Colon (tissue), 2 donors: ENCODE data around the gene POFUT1.
"Not testable (repeated sequence)": the region's sequence is repeated elsewhere in the genome, so short reads cannot be mapped to it uniquely, and the experiment has no call there.

Source experiments
- FAIRE-seq: peaks from 2 replicates; lab custom pipeline; 2012; peaks lifted over from hg19 to GRCh38; lab: Jason Lieb, UNC
- donor health status: control.
- donor health status: control.

Gene POFUT1

GRCh38 chr20:32207626-32208498 is at the start of gene POFUT1, which contains the start of gene PLAGL2:
Gene POFUT1 (plus strand): TSS chr20:32207880. CDS start chr20:32207942, 62 bp downstream.
Gene PLAGL2 (minus strand): TSS chr20:32207743. CDS start chr20:32202178, 5,565 bp downstream.
- no peak for FAIRE-seq

GRCh38 chr20:32158351-32158750 is 49.3 kb upstream of the POFUT1 start:
- no peak for FAIRE-seq

GRCh38 chr20:32158943-32159660 is 48.6 kb upstream of the POFUT1 start:
- no peak for FAIRE-seq

GRCh38 chr20:32159766-32160221 is 47.9 kb upstream of the POFUT1 start:
- FAIRE-seq = no peak

- no peak for FAIRE-seq
These were observed 47.3 kb upstream of the POFUT1 start for GRCh38 chr20:32160341-32160740.

- no peak for FAIRE-seq
These were observed 45.3 kb upstream of the POFUT1 start for GRCh38 chr20:32162351-32162750.

GRCh38 chr20:32163951-32164350 is 43.7 kb upstream of the POFUT1 start:
- no peak for FAIRE-seq

GRCh38 chr20:32164984-32165735 is 42.5 kb upstream of the POFUT1 start:
- FAIRE-seq = no peak

GRCh38 chr20:32165836-32166545 is 41.7 kb upstream of the POFUT1 start:
- FAIRE-seq = no peak

GRCh38 chr20:32167552-32167951 is 40.1 kb upstream of the POFUT1 start:
- FAIRE-seq = no peak

- no peak for FAIRE-seq
These were observed 39.3 kb upstream of the POFUT1 start for GRCh38 chr20:32168184-32168910.

- not testable (repeated sequence) for FAIRE-seq
These were observed 30.0 kb upstream of the POFUT1 start for GRCh38 chr20:32177696-32178095.

GRCh38 chr20:32179515-32179914 is 28.2 kb upstream of the POFUT1 start:
- FAIRE-seq = no peak

- FAIRE-seq = no peak
These were observed 27.7 kb upstream of the POFUT1 start for GRCh38 chr20:32179934-32180333.

GRCh38 chr20:32181606-32182005 is 26.1 kb upstream of the POFUT1 start:
- FAIRE-seq = no peak

- FAIRE-seq = no peak
These were observed 23.6 kb upstream of the POFUT1 start for GRCh38 chr20:32183947-32184635.

- FAIRE-seq = no peak
These were observed 22.6 kb upstream of the POFUT1 start for GRCh38 chr20:32184961-32185603.

GRCh38 chr20:32186506-32186905 is 21.2 kb upstream of the POFUT1 start:
- no peak for FAIRE-seq

- FAIRE-seq = no peak
These were observed 19.1 kb upstream of the POFUT1 start for GRCh38 chr20:32188376-32189122.
